Colonic mucosa (tissue), 4 donors: ENCODE data around the gene CFAP46. TPM values are rescaled to one million over a fixed set of nuclear protein-coding genes. Genes with fewer than 3 reads are reported as not detected.

Source experiments
- DNase-seq: peaks from one replicate; pipeline ENCODE4 v3.0.0-alpha.2; 2020
- H3K27ac ChIP-seq: fragments of 200-600 bp; one replicate; pipeline ENCODE4 v1.8.0; 2021
- H3K27me3 ChIP-seq: fragments of 200-600 bp; one replicate; pipeline ENCODE4 v1.8.0; 2021
- H3K36me3 ChIP-seq: fragments of 200-600 bp; one replicate; pipeline ENCODE4 v1.8.0; 2021
- H3K4me1 ChIP-seq: fragments of 200-600 bp; one replicate; pipeline ENCODE4 v1.8.0; 2021; ENCODE audit warnings: mild to moderate bottlenecking
- H3K4me3 ChIP-seq: fragments of 200-600 bp; one replicate; pipeline ENCODE4 v1.8.0; 2021
- H3K9ac ChIP-seq, 2 donors: one replicate each; pipeline ENCODE4 v1.7.0; 2013; ENCODE audit warnings: control low read depth in 2 of 2, low read depth in 2 of 2, low read length in 2 of 2
- H3K9me3 ChIP-seq: fragments of 200-600 bp; one replicate; pipeline ENCODE4 v1.8.0; 2021
- intact Hi-C: fragments of 100-400 bp; cut with DNase I; formaldehyde crosslinking; loops from one replicate; pipeline ENCODE4 v1.14.1; 2022
- total RNA-seq, 2 donors: library from RNA; stranded (reverse); fragmentation: NEBNext Ultra II Directional in 1 of 2; extraction: Animal tissue kit (Norgen Biotek cat#: 25700) in 1 of 2; gene quantifications; one replicate each; pipeline ENCODE4 v1.2.1, GENCODE V29; 2021
- TF ChIP-seq, protein P1 (sequence below): fragments of 200-600 bp; IDR thresholded peaks from one replicate; pipeline ENCODE4 v1.8.0; 2022; ENCODE audit warnings: antibody characterized with exemption, mild to moderate bottlenecking
- donor health status: healthy.
- donor health status: DM: no; HTN: no; CAD: no.
- donor health status: DM: no; HTN: no; CAD: no.

CFAP46 gene
- total RNA-seq, 2 donors from 2014 or later: 0.13 TPM; not detected in 1

DNA sequence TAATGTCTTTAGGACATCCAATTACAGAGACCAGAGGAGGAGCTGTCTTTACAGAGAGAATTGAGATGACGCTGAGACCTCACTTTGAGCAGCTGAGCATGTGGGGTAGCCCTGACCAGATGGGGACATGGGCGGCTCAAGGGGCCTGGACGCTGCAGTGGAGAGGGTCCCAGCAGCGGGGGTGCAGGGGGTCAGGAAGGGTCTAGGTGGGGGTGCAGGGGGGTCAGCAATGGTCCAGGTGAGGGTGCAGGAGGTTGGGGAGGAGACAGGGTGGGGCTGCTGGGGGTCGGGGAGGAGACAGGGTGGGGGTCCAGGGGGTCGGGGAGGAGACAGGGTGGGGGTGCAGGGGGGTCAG is 43.2 kb upstream of the CFAP46 start:
- Histone ChIP-seq H3K27me3 (no peaks in the 10 kb centered on the region), H3K27ac (no peak overlapping the region), H3K4me3 (no peak overlapping the region), H3K9me3 (no peaks in the 10 kb centered on the region), H3K4me1 (no peaks in the 10 kb centered on the region), H3K9ac (no peak overlapping the region), H3K36me3 (no peaks in the 10 kb centered on the region)
- DNase-seq: no peak
- TF ChIP-seq, protein P1, sequence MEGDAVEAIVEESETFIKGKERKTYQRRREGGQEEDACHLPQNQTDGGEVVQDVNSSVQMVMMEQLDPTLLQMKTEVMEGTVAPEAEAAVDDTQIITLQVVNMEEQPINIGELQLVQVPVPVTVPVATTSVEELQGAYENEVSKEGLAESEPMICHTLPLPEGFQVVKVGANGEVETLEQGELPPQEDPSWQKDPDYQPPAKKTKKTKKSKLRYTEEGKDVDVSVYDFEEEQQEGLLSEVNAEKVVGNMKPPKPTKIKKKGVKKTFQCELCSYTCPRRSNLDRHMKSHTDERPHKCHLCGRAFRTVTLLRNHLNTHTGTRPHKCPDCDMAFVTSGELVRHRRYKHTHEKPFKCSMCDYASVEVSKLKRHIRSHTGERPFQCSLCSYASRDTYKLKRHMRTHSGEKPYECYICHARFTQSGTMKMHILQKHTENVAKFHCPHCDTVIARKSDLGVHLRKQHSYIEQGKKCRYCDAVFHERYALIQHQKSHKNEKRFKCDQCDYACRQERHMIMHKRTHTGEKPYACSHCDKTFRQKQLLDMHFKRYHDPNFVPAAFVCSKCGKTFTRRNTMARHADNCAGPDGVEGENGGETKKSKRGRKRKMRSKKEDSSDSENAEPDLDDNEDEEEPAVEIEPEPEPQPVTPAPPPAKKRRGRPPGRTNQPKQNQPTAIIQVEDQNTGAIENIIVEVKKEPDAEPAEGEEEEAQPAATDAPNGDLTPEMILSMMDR: no peak
- intact Hi-C loops: no loop called here

DNA sequence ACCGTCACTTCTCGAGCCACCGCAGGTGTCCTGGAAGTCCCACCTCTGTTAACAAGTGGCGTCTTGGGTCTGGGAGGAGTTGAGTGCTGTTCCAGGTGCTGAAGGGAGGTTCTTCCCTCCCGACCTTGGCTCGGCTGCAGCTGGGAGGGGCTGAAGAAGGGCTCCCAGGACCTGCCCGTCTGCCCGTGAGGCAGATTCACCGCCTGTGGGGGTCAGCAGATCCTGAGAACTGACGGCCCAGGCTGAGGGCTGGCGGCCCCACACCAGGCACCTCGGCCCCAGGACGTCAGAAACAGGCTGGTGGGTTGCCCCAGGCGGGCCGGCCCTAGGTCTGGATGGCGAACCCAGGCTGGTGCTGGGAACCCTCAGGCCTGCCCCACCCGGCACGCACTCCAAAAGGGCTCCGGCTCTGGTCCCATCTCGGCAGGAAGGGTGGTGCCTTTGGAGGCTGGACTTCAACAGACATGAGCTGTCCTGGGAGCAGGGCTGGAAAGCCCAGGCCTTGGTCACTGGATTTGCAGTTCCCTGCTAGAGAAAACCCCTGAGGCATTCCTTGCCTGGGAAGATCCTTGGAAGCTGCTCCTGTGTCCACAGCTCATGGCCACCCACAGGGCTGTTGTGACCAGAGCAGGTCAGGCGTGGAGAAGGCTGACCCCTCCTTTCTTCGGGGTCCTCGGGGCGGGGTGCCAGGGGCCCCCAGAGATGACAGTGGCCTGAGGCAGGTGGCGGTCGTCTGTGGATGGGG is 42.6 kb upstream of the CFAP46 start:
- no peak overlapping the region for H3K4me3 ChIP-seq
- intact Hi-C loops: no loop called here
- no peaks in the 10 kb centered on the region for H3K9me3 ChIP-seq
- TF ChIP-seq, protein P1: no peak
- no peaks in the 10 kb centered on the region for H3K4me1 ChIP-seq
- H3K9ac ChIP-seq: no peak overlapping the region
- H3K27ac ChIP-seq: no peak overlapping the region
- H3K27me3 ChIP-seq: no peaks in the 10 kb centered on the region
- DNase-seq: no peak
- H3K36me3 ChIP-seq: no peaks in the 10 kb centered on the region

DNA sequence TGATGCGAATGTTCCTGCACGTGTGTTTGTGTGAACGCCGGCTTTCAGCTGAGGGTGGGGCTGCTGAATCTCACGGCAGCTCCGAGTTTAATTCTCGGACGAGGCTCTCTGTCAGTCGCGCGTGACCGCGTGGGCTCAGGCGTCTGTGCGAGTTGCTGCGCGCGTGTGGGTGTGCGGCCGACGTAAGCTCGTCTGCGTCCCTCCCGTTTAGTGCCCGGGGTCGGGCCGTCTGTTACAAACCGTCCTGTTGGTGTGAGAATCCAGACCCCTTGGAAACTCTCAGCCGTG is 41.6 kb upstream of the CFAP46 start:
- Histone ChIP-seq H3K9me3 (no peaks in the 10 kb centered on the region), H3K36me3 (no peaks in the 10 kb centered on the region), H3K9ac (no peak overlapping the region), H3K4me1 (no peaks in the 10 kb centered on the region), H3K27ac (no peak overlapping the region), H3K27me3 (no peaks in the 10 kb centered on the region), H3K4me3 (no peak overlapping the region)
- TF ChIP-seq, protein P1: no peak
- intact Hi-C loops: no loop called here
- DNase-seq: no peak

DNA sequence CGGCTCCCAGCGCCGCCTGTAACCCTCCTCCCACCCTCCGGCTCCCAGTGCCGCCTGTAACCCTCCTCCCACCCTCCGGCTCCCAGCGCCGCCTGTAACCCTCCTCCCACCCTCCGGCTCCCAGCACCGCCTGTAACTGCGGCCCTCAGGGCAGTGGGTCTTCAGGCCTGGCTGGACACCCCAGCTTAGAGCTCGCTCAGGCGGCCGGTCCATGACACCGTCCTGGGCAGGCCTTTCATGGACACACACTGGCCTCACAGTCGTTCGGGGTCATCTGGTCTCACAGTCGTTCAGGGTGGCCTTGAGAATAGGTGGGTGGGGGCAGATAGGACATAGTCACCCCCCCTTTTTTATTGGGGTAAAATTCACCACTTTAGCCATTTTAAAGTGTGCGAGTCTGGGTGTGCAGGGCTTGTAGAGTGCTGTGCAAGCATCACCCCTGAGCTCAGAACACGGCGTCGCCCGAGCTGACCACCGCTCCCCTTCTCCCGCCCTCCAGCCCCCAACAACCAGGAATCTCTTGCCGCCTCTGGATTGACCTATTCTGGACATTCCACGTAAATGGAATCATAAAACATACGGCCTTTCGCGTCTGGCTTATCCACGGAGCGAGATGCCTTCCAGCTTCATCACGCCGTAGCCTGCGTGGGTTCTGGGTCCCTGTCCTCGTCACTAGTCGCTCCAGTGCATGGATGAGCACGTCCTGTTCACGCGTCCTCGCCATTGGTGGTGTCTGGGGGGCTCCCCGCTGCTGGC is 41.1 kb upstream of the CFAP46 start:
- intact Hi-C loops: no loop called here
- no peak for DNase-seq
- TF ChIP-seq, protein P1: no peak
- H3K27ac ChIP-seq: no peak overlapping the region
- H3K4me1 ChIP-seq: no peaks in the 10 kb centered on the region
- H3K9me3 ChIP-seq: no peaks in the 10 kb centered on the region
- H3K36me3 ChIP-seq: no peaks in the 10 kb centered on the region
- no peak overlapping the region for H3K4me3 ChIP-seq
- H3K27me3 ChIP-seq: no peaks in the 10 kb centered on the region
- H3K9ac ChIP-seq: no peak overlapping the region

DNA sequence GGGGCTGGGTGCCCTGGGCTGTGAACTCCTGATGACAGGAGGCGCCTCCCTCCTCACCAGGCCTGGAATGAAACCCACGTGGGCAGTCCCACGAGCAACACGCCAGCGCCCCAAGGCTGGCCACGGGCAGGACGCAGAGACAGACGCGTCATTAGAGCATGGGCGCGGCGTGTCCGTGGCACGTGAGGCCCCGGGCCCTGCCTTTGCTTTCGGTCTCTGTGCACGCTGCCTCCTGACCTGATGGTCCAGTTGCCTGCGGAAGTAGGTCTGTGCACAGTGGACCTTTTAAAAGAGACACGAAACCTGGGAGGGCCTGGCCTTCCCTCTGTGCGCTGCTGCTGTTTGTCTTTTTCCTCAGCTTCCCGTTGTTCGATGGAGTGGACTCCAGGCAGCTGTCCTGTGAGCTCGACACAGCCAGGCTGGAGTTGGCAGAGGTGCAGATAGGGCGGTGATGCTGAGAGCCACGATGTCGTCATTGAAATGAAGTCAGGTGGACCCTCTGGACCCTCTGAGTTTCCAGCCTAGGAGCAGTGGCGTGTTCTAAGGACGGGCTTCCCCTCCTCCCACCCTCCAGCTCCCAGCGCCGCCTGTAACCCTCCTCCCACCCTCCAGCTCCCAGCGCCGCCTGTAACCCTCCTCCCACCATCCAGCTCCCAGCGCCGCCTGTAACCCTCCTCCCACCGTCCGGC is 40.1 kb upstream of the CFAP46 start:
- TF ChIP-seq, protein P1: no peak
- no peak for DNase-seq
- intact Hi-C loops: no loop called here
- H3K27me3 ChIP-seq: no peaks in the 10 kb centered on the region
- no peaks in the 10 kb centered on the region for H3K9me3 ChIP-seq
- H3K36me3 ChIP-seq: no peaks in the 10 kb centered on the region
- H3K27ac ChIP-seq: no peak overlapping the region
- H3K4me1 ChIP-seq: no peaks in the 10 kb centered on the region
- H3K9ac ChIP-seq: no peak overlapping the region
- no peak overlapping the region for H3K4me3 ChIP-seq
